HepG2 (cell line): ENCODE results near the gene ZFP36. TPM values are rescaled to one million over a fixed set of nuclear protein-coding genes. Genes with fewer than 3 reads are reported as not detected.

Source experiments
- ATAC-seq: fragments of 200-7000 bp; cut with Tn5 transposase; 3 replicates; pipeline ENCODE4 v1.9.1; 2020; ENCODE audit warnings: mild to moderate bottlenecking, moderate library complexity
- BruUV-seq: library from RNA; stranded (reverse); fragments of 400-500 nt; replicated peaks from 2 replicates; lab custom pipeline; 2021; lab: Mats Ljungman, UMichigan
- CTCF ChIA-PET: fragments of 300-600 bp; formaldehyde crosslinking; extraction: SDS; loops from one replicate; lab custom pipeline; 2021; ENCODE audit warnings: low total read pairs, inconsistent platforms, low intra/inter-chr PET ratio; lab: Yijun Ruan, JAX
- POLR2A ChIA-PET: fragments of 350-600 bp; sonication (Branson Sonifier 250); formaldehyde crosslinking; loops from one replicate; lab custom pipeline; 2020; ENCODE audit warnings: antibody characterized with exemption, inconsistent platforms; lab: Yijun Ruan, JAX
- DNase-seq: peaks from one replicate; pipeline ENCODE4 v3.0.0-alpha.2; 2015; ENCODE audit warnings: low spot score
- FAIRE-seq: peaks from 3 replicates; lab custom pipeline; 2011; peaks lifted over from hg19 to GRCh38; lab: Jason Lieb, UNC
- H2AFZ ChIP-seq: one replicate; pipeline ENCODE4 v1.6.1; 2011; ENCODE audit warnings: low read length, inconsistent platforms
- H3K27ac ChIP-seq: fragments of 300-600 bp; 3 replicates; pipeline ENCODE4 v1.8.0; 2011; ENCODE audit warnings: mixed run types, mild to moderate bottlenecking, mixed read lengths, low read length, inconsistent platforms; ENCODE audit not compliant: insufficient read depth; ENCODE audit errors: extremely low read length
- H3K27me3 ChIP-seq, 2 experiments: fragments of 200-600 bp in 1 of 2; 2 replicates in 1 of 2; 3 replicates in 1 of 2; pipeline versions ENCODE4 v1.6.0 to v1.8.0; 2011; ENCODE audit warnings: low read length in 2 of 2, mild to moderate bottlenecking in 2 of 2, moderate library complexity in 2 of 2, inconsistent platforms in 1 of 2; ENCODE audit not compliant: insufficient read depth in 2 of 2, control insufficient read depth in 1 of 2
- H3K36me3 ChIP-seq, 2 experiments: fragments of 200-600 bp in 1 of 2; replicated peaks in 1 of 2; 2 replicates in 1 of 2; 3 replicates in 1 of 2; pipeline versions ENCODE4 v1.5.1 to v1.8.0; 2011; ENCODE audit warnings: low read length in 2 of 2, inconsistent platforms in 1 of 2; ENCODE audit not compliant: insufficient read depth in 2 of 2, control insufficient read depth in 1 of 2
- H3K4me1 ChIP-seq: 2 replicates; pipeline ENCODE4 v1.5.1; 2012; ENCODE audit warnings: low read length, inconsistent platforms; ENCODE audit not compliant: insufficient read depth
- H3K4me2 ChIP-seq: 2 replicates; pipeline ENCODE4 v1.6.0; 2011; ENCODE audit warnings: low read depth, low read length, inconsistent platforms
- H3K4me3 ChIP-seq, 3 experiments: fragments of 200-600 bp in 1 of 3; sonication (generic), shearing (Covaris generic) in 1 of 3; replicated peaks in 1 of 3; 2 replicates each; pipeline ENCODE4 v1.5.1; 2011 to 2016; ENCODE audit warnings: low read length in 3 of 3, inconsistent platforms in 2 of 3, low read depth in 2 of 3, mild to moderate bottlenecking in 2 of 3, control low read depth in 1 of 3, mixed read lengths in 1 of 3; ENCODE audit not compliant: insufficient read depth in 1 of 3
- H3K79me2 ChIP-seq: one replicate; pipeline ENCODE4 v1.6.1; 2011; ENCODE audit warnings: low read length, inconsistent platforms; ENCODE audit not compliant: insufficient read depth
- H3K9ac ChIP-seq: 2 replicates; pipeline ENCODE4 v1.6.0; 2011; ENCODE audit warnings: mild to moderate bottlenecking, low read depth, low read length, inconsistent platforms; ENCODE audit not compliant: insufficient read depth
- H3K9me3 ChIP-seq: 2 replicates; pipeline ENCODE4 v1.5.1; 2012; ENCODE audit warnings: mild to moderate bottlenecking, low read length
- H4K20me1 ChIP-seq: 2 replicates; pipeline ENCODE4 v1.6.0; 2011; ENCODE audit warnings: inconsistent platforms, mild to moderate bottlenecking, low read length, moderate library complexity; ENCODE audit not compliant: insufficient read depth
- CAMTA2 ChIP-seq: sonication (generic); formaldehyde crosslinking; IDR thresholded peaks from 2 replicates; pipeline ENCODE4 v1.4.0; 2020; ENCODE audit warnings: mild to moderate bottlenecking, missing genetic modification reagents, borderline replicate concordance
- CBX5 ChIP-seq: sonication (generic); formaldehyde crosslinking; IDR thresholded peaks from 2 replicates; pipeline ENCODE4 v1.4.0; 2020; ENCODE audit warnings: missing genetic modification reagents, borderline replicate concordance
- DNMT1 ChIP-seq: sonication (generic); formaldehyde crosslinking; IDR thresholded peaks from 2 replicates; pipeline ENCODE4 v1.5.1; 2020; ENCODE audit warnings: mild to moderate bottlenecking, missing genetic modification reagents
- ELF1 ChIP-seq: sonication (generic); formaldehyde crosslinking; IDR thresholded peaks from 2 replicates; pipeline ENCODE4 v1.4.0; 2020; ENCODE audit warnings: missing genetic modification reagents
- GABPA ChIP-seq, 2 experiments: IDR thresholded peaks; 2 replicates each; pipeline ENCODE4 v1.6.1; 2011 to 2016; ENCODE audit warnings: low read depth in 2 of 2, low read length in 1 of 2, missing biosample characterization in 1 of 2, missing genetic modification characterization in 1 of 2
- KAT8 ChIP-seq: IDR thresholded peaks from 2 replicates; pipeline ENCODE4 v1.6.1; 2016; ENCODE audit warnings: missing genetic modification reagents, missing compliant biosample characterization
- NFATC3 ChIP-seq: sonication (generic); formaldehyde crosslinking; IDR thresholded peaks from 2 replicates; pipeline ENCODE4 v1.5.1; 2020; ENCODE audit warnings: mild to moderate bottlenecking, missing genetic modification reagents
- NFIB ChIP-seq: sonication (generic); formaldehyde crosslinking; IDR thresholded peaks from 2 replicates; pipeline ENCODE4 v1.9.0; 2021; ENCODE audit warnings: missing genetic modification reagents, mild to moderate bottlenecking, borderline replicate concordance
- PHF21A ChIP-seq: sonication (generic); formaldehyde crosslinking; IDR thresholded peaks from 2 replicates; pipeline ENCODE4 v1.5.0; 2020; ENCODE audit warnings: mild to moderate bottlenecking, missing genetic modification reagents
- PRDM4 ChIP-seq: sonication (generic); formaldehyde crosslinking; IDR thresholded peaks from 2 replicates; pipeline ENCODE4 v1.9.0; 2021; ENCODE audit warnings: missing genetic modification reagents, borderline replicate concordance
- SIX1 ChIP-seq: sonication (generic); formaldehyde crosslinking; IDR thresholded peaks from 2 replicates; pipeline ENCODE4 v1.4.0; 2020; ENCODE audit warnings: missing genetic modification reagents, borderline replicate concordance
- SIX4 ChIP-seq: sonication (generic); formaldehyde crosslinking; IDR thresholded peaks from 2 replicates; pipeline ENCODE4 v1.4.0; 2020; ENCODE audit warnings: missing genetic modification reagents
- SMAD1 ChIP-seq: sonication (generic); formaldehyde crosslinking; IDR thresholded peaks from 2 replicates; pipeline ENCODE4 v1.4.0; 2020; ENCODE audit warnings: missing genetic modification reagents, low read depth, mild to moderate bottlenecking, borderline replicate concordance
- WIZ ChIP-seq: sonication (generic); formaldehyde crosslinking; IDR thresholded peaks from 2 replicates; pipeline ENCODE4 v1.5.1; 2020; ENCODE audit warnings: mild to moderate bottlenecking, missing genetic modification reagents
- ZNF512 ChIP-seq: sonication (generic); formaldehyde crosslinking; IDR thresholded peaks from 2 replicates; pipeline ENCODE4 v1.4.0; 2020; ENCODE audit warnings: mild to moderate bottlenecking, missing genetic modification reagents
- ZNF784 ChIP-seq: sonication (generic); formaldehyde crosslinking; IDR thresholded peaks from 2 replicates; pipeline ENCODE4 v1.5.1; 2020; ENCODE audit warnings: missing genetic modification reagents, mild to moderate bottlenecking, borderline replicate concordance
- ZSCAN21 ChIP-seq: sonication (generic); formaldehyde crosslinking; IDR thresholded peaks from 2 replicates; pipeline ENCODE4 v1.8.0; 2022; ENCODE audit warnings: mild to moderate bottlenecking, missing genetic modification reagents, moderate library complexity, borderline replicate concordance
- WGBS: methylation state at CpG from one replicate; pipeline ENCODE4 v1.1.6; 2017; ENCODE audit warnings: low lambda C conversion rate; 5-methylcytosine and 5-hydroxymethylcytosine counted together
- in situ Hi-C: cut with HindIII; loops from 2 replicates; pipeline ENCODE4 v1.10.0; 2017; ENCODE audit warnings: low pct_unique_long_range_greater_than_20kb; ENCODE audit not compliant: extremely low pct_ligation_motif_present
- intact Hi-C: fragments of 100-400 bp; cut with micrococcal nuclease; formaldehyde crosslinking; loops from one replicate; pipeline ENCODE4 v1.10.0; 2022; ENCODE audit not compliant: unreplicated experiment
- polyA plus RNA-seq, 8 experiments: library from polyadenylated mRNA; depleted of rRNA in 3 of 8; stranded (reverse) in 7 of 8; unstranded in 1 of 8; fragments of >200 nt; fragmentation: Illumina TruSeq in 4 of 8; extraction: Trizol in 4 of 8; gene quantifications; 2 replicates each; pipeline versions ENCODE4 v1.2.1 to v1.2.3, GENCODE V29; 2011 to 2016; ENCODE audit warnings: low read depth in 4 of 8, missing spikeins in 1 of 8, mixed read lengths in 1 of 8; ENCODE audit not compliant: insufficient read depth in 1 of 8
- total RNA-seq, 5 experiments: library from RNA; depleted of rRNA; stranded (reverse); fragments of >200 nt; fragmentation: Illumina TruSeq; extraction: Trizol; gene quantifications; 2 replicates each; pipeline ENCODE4 v1.2.3, GENCODE V29; 2016; ENCODE audit warnings: low read depth in 1 of 5
- TF ChIP-seq, protein P1 (sequence below): sonication (generic); formaldehyde crosslinking; IDR thresholded peaks from 2 replicates; pipeline ENCODE4 v1.4.0; 2020; ENCODE audit warnings: missing genetic modification reagents

Gene ZFP36
- total and polyA plus RNA-seq, 2 of the 13 experiments (the other 11 are each of a cell fraction or from before 2014, with no cell fraction given): 1.4 to 1.7 TPM

- no peak for ATAC-seq
- peaks cover 59% of the 10 kb centered on the region for H3K4me1 ChIP-seq
- no peaks in the 10 kb centered on the region for H3K9me3 ChIP-seq
- no peak for DNase-seq
- BruUV-seq: no TSS peak
- no peak overlapping the region for H2AFZ ChIP-seq
- H3K9ac ChIP-seq: peak overlapping the region; percentile 76
- no peak for FAIRE-seq
- H3K27ac ChIP-seq: peak overlapping the region; percentile 62
- 0 out of 5 replicates have a peak, but pooled peaks cover 0 to 5% of the 10 kb centered on the region in 2 experiments for H3K36me3 ChIP-seq
- H3K79me2 ChIP-seq: peaks cover 27% of the 10 kb centered on the region
- H3K27me3 ChIP-seq: no peaks in the 10 kb centered on the region
- CTCF ChIA-PET: interaction anchor here (1.1 to 5.1 kb wide), 4 partner anchors 15 to 71 kb away, joined by 3 to 127 read pairs (median 4); partner anchors contain the start of genes MED29, PAF1 and SAMD4B
- peaks cover 10% of the 10 kb centered on the region; the same call in 1 of the 2 replicates for H4K20me1 ChIP-seq
- peak overlapping the region; percentile 87 for H3K4me2 ChIP-seq
- intact Hi-C loops: loop anchor here (5.0 to 10.0 kb wide), 3 partner anchors 71 to 291 kb away; partner anchors contain the start of genes EID2B and SAMD4B
- in situ Hi-C loops: no loop called here
- WGBS: 0% methylated on average over 3 of the region's 24 CpGs
- POLR2A ChIA-PET: interaction anchor here (1.0 to 2.3 kb wide), 8 partner anchors 11 to 61 kb away, joined by 3 to 123 read pairs (median 40); partner anchors contain the start of genes MED29, PAF1 and RPS16
- H3K4me3 ChIP-seq: peak overlapping the region; percentile 65 to 97 (median 95)
- TF ChIP-seq ZNF784 (CRISPR knock-in tag) (no peak), PHF21A (no peak), ZNF512 (no peak), CBX5 (CRISPR knock-in tag) (no peak), ELF1 (no peak), SIX1 (CRISPR knock-in tag) (no peak), DNMT1 (CRISPR knock-in tag) (no peak), KAT8 (CRISPR knock-in tag) (no peak), NFIB (CRISPR knock-in tag) (no peak), SMAD1 (CRISPR knock-in tag) (no peak), GABPA (IDR thresholded peaks at IDR 0.05; ENCODE audit: low read depth, low read length) (no peak), GABPA (CRISPR knock-in tag; IDR thresholded peaks at IDR 0.05; ENCODE audit: low read depth) (no peak), NFATC3 (no peak), CAMTA2 (no peak), SIX4 (CRISPR knock-in tag) (no peak), WIZ (CRISPR knock-in tag) (no peak), ZSCAN21 (CRISPR knock-in tag) (no peak), PRDM4 (CRISPR knock-in tag) (no peak)
- TF ChIP-seq, protein P1, sequence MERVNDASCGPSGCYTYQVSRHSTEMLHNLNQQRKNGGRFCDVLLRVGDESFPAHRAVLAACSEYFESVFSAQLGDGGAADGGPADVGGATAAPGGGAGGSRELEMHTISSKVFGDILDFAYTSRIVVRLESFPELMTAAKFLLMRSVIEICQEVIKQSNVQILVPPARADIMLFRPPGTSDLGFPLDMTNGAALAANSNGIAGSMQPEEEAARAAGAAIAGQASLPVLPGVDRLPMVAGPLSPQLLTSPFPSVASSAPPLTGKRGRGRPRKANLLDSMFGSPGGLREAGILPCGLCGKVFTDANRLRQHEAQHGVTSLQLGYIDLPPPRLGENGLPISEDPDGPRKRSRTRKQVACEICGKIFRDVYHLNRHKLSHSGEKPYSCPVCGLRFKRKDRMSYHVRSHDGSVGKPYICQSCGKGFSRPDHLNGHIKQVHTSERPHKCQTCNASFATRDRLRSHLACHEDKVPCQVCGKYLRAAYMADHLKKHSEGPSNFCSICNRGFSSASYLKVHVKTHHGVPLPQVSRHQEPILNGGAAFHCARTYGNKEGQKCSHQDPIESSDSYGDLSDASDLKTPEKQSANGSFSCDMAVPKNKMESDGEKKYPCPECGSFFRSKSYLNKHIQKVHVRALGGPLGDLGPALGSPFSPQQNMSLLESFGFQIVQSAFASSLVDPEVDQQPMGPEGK (CRISPR knock-in tag): no peak
These were observed 6.2 kb downstream of the ZFP36 start for GRCh38 chr19:39412867-39413271.
